ENCODE measurements around the gene MTUS2. TPM values are rescaled to one million over a fixed set of nuclear protein-coding genes. Genes with fewer than 3 reads are reported as not detected.

The MTUS2 gene
- total and polyA plus RNA-seq, 2 experiments from 2014 or later = 3.0 to 4.3 TPM

GRCh38 chr13:29456419-29456818 is 636.3 kb downstream of the MTUS2 start:
- Histone ChIP-seq H3K27ac (no peak overlapping the region), H3K4me2 (no peak overlapping the region), H3K4me1 (ENCODE audit: insufficient read depth) (no peaks in the 10 kb centered on the region), H3K79me2 (no peaks in the 10 kb centered on the region), H3K27me3 (no peaks in the 10 kb centered on the region), H3K36me3 (replicated peaks; ENCODE audit: insufficient read depth, low read depth) (no peaks in the 10 kb centered on the region), H3K4me3 (no peak overlapping the region), H3K9me3 (ENCODE audit: low read depth) (no peaks in the 10 kb centered on the region), H2AFZ (no peak overlapping the region), H4K20me1 (ENCODE audit: insufficient read depth, poor library complexity, severe bottlenecking) (no peaks in the 10 kb centered on the region), H3K9me2 (replicated peaks; ENCODE audit: insufficient read depth) (no peaks in the 10 kb centered on the region)
- TF ChIP-seq CTCF (IDR thresholded peaks at IDR 0.05; ENCODE audit: poor library complexity) = no peak
- no peak for TF ChIP-seq EZH2 (IDR thresholded peaks at IDR 0.05; ENCODE audit: borderline replicate concordance)
- no peak for TF ChIP-seq EZH2phosphoT487 (IDR thresholded peaks at IDR 0.05; ENCODE audit: low read depth, severe bottlenecking, unreplicated experiment)
- no peak for DNase-seq (ENCODE audit: low spot score)
- WGBS (ENCODE audit: low lambda C conversion rate, missing lambda C conversion rate) = 90% methylated on average over 1 of the region's 1 CpG

GRCh38 chr13:29457299-29457698 is 637.2 kb downstream of the MTUS2 start:
- H3K4me1 ChIP-seq (ENCODE audit: insufficient read depth) = no peaks in the 10 kb centered on the region
- H3K9me3 ChIP-seq (ENCODE audit: low read depth) = no peaks in the 10 kb centered on the region
- H3K36me3 ChIP-seq (replicated peaks; ENCODE audit: insufficient read depth, low read depth) = no peaks in the 10 kb centered on the region
- TF ChIP-seq EZH2phosphoT487 (IDR thresholded peaks at IDR 0.05; ENCODE audit: low read depth, severe bottlenecking, unreplicated experiment) = no peak
- TF ChIP-seq EZH2 (IDR thresholded peaks at IDR 0.05; ENCODE audit: borderline replicate concordance) = no peak
- no peak for TF ChIP-seq CTCF (IDR thresholded peaks at IDR 0.05; ENCODE audit: poor library complexity)
- no peak overlapping the region for H3K4me2 ChIP-seq
- no peak overlapping the region for H3K4me3 ChIP-seq
- no peaks in the 10 kb centered on the region for H3K27me3 ChIP-seq
- H2AFZ ChIP-seq = no peak overlapping the region
- H3K9me2 ChIP-seq (replicated peaks; ENCODE audit: insufficient read depth) = no peaks in the 10 kb centered on the region
- no peak for DNase-seq (ENCODE audit: low spot score)
- H4K20me1 ChIP-seq (ENCODE audit: insufficient read depth, poor library complexity, severe bottlenecking) = no peaks in the 10 kb centered on the region
- H3K79me2 ChIP-seq = no peaks in the 10 kb centered on the region
- no peak overlapping the region for H3K27ac ChIP-seq

GRCh38 chr13:29458419-29458818 is 638.3 kb downstream of the MTUS2 start:
- 100% methylated on average over 1 of the region's 1 CpG for WGBS (ENCODE audit: low lambda C conversion rate, missing lambda C conversion rate)
- Histone ChIP-seq H3K9me2 (replicated peaks; ENCODE audit: insufficient read depth) (no peaks in the 10 kb centered on the region), H3K36me3 (replicated peaks; ENCODE audit: insufficient read depth, low read depth) (no peaks in the 10 kb centered on the region), H2AFZ (no peak overlapping the region), H3K4me3 (no peak overlapping the region), H3K9me3 (ENCODE audit: low read depth) (no peaks in the 10 kb centered on the region), H3K4me2 (no peak overlapping the region), H3K4me1 (ENCODE audit: insufficient read depth) (no peaks in the 10 kb centered on the region), H3K79me2 (no peaks in the 10 kb centered on the region), H4K20me1 (ENCODE audit: insufficient read depth, poor library complexity, severe bottlenecking) (no peaks in the 10 kb centered on the region), H3K27ac (no peak overlapping the region), H3K27me3 (peaks cover 6% of the 10 kb centered on the region)
- DNase-seq (ENCODE audit: low spot score) = no peak
- TF ChIP-seq CTCF (IDR thresholded peaks at IDR 0.05; ENCODE audit: poor library complexity) (no peak), EZH2 (IDR thresholded peaks at IDR 0.05; ENCODE audit: borderline replicate concordance) (no peak), EZH2phosphoT487 (IDR thresholded peaks at IDR 0.05; ENCODE audit: low read depth, severe bottlenecking, unreplicated experiment) (no peak)

- no peaks in the 10 kb centered on the region for H4K20me1 ChIP-seq (ENCODE audit: insufficient read depth, poor library complexity, severe bottlenecking)
- DNase-seq (ENCODE audit: low spot score) = no peak
- H3K36me3 ChIP-seq (replicated peaks; ENCODE audit: insufficient read depth, low read depth) = no peaks in the 10 kb centered on the region
- H3K27me3 ChIP-seq = peaks cover 6% of the 10 kb centered on the region
- no peaks in the 10 kb centered on the region for H3K4me1 ChIP-seq (ENCODE audit: insufficient read depth)
- H3K27ac ChIP-seq = no peak overlapping the region
- H2AFZ ChIP-seq = no peak overlapping the region
- no peak overlapping the region for H3K4me2 ChIP-seq
- H3K79me2 ChIP-seq = no peaks in the 10 kb centered on the region
- no peaks in the 10 kb centered on the region for H3K9me2 ChIP-seq (replicated peaks; ENCODE audit: insufficient read depth)
- 94% methylated on average over 2 of the region's 2 CpGs for WGBS (ENCODE audit: low lambda C conversion rate, missing lambda C conversion rate)
- no peaks in the 10 kb centered on the region for H3K9me3 ChIP-seq (ENCODE audit: low read depth)
- H3K4me3 ChIP-seq = no peak overlapping the region
- TF ChIP-seq EZH2phosphoT487 (IDR thresholded peaks at IDR 0.05; ENCODE audit: low read depth, severe bottlenecking, unreplicated experiment) = no peak
- TF ChIP-seq CTCF (IDR thresholded peaks at IDR 0.05; ENCODE audit: poor library complexity) = no peak
- TF ChIP-seq EZH2 (IDR thresholded peaks at IDR 0.05; ENCODE audit: borderline replicate concordance) = no peak
Observed at GRCh38 chr13:29459813-29460355, 639.7 kb downstream of the MTUS2 start.

All from hepatocyte (in vitro differentiated cells).